ENCODE measurements around the gene DCST1. TPM values are rescaled to one million over a fixed set of nuclear protein-coding genes. Genes with fewer than 3 reads are reported as not detected.
A peak's percentile ranks its signal among the peaks of the same experiment; 100 is the strongest.

DCST1 gene
- total RNA-seq, 1 experiment from 2014 or later = 0.32 TPM

DNA sequence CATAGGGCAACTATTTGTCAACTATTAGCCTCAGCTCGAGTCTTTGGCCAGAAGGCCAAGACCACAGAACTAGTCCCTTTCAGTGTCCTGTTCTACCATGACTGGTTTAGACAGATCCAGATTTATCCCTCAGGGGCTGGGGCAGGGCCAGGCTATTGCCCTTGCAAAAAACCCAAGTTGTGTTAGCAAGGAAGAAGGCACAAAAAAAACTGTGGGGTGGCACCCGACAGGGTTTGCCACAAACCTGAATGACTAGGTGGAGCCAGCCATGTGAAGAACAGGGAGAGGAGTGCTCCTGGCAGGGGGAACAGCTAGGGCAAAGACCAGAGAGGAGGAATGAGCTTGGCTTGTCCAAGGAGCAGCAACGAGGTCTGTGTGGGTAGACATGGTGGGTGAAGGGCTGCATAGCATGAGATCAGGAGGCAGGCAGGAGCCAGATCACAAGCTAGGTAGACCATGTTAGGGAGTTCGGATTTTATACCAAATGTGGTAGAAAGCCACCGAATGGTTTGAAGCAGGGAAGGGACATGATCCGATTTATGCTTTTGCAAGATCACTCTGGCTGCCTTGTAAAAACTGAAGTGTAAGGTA, 4.3 kb downstream of the DCST1 start:
- Histone ChIP-seq H3K27ac (ENCODE audit: low read depth, low read length) (no peak overlapping the region), H3K4me1 (ENCODE audit: control insufficient read depth in 1 of 2, insufficient read depth in 2 of 2, low read length in 2 of 2) (peaks cover 0 to 11% of the 10 kb centered on the region in 2 experiments; a peak in 2 of 4 replicates), H2AFZ (ENCODE audit: low read depth, low read length, poor library complexity, severe bottlenecking) (no peak overlapping the region), H3K9ac (ENCODE audit: low read length) (no peak overlapping the region), H3K4me3 (replicated peaks in 1 of 2; ENCODE audit: low read depth in 1 of 2, low read length in 2 of 2) (no peak overlapping the region), H3K9me3 (ENCODE audit: control insufficient read depth in 1 of 2, insufficient read depth in 1 of 2, low read depth in 1 of 2, low read length in 2 of 2) (no peaks in the 10 kb centered on the region), H3K4me2 (ENCODE audit: low read length) (no peak overlapping the region), H3K36me3 (ENCODE audit: control insufficient read depth in 1 of 2, insufficient read depth in 2 of 2, low read length in 2 of 2) (no peaks in the 10 kb centered on the region), H4K20me1 (ENCODE audit: insufficient read depth) (no peaks in the 10 kb centered on the region), H3K79me2 (ENCODE audit: insufficient read depth, low read length) (no peaks in the 10 kb centered on the region), H3K27me3 (ENCODE audit: insufficient read depth, low read length) (no peaks in the 10 kb centered on the region), H3K9me2 (ENCODE audit: insufficient read depth) (no peaks in the 10 kb centered on the region)
- no peak for DNase-seq (ENCODE audit: low read depth, low spot score)
- POLR2A ChIA-PET = interaction anchor here (1.2 kb wide), 1 partner anchor 54 kb away, joined by 3 read pairs; the partner anchor contains the start of gene FLAD1
- intact Hi-C loops (cut with micrococcal nuclease) = no loop called here
- RAD21 ChIA-PET (ENCODE audit: low non-redundant PET in 1 of 2, low total read pairs in 2 of 2, uncharacterized antibody in 2 of 2, unreplicated experiment in 2 of 2) = no interaction called here
- TF ChIP-seq EGR1 (IDR thresholded peaks at IDR 0.05; ENCODE audit: low read depth) (no peak), SRF (IDR thresholded peaks at IDR 0.05; ENCODE audit: low read depth) (no peak), FOSL1 (IDR thresholded peaks at IDR 0.05; ENCODE audit: low read depth) (no peak)
- TF ChIP-seq, protein P1, sequence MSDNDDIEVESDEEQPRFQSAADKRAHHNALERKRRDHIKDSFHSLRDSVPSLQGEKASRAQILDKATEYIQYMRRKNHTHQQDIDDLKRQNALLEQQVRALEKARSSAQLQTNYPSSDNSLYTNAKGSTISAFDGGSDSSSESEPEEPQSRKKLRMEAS (IDR thresholded peaks at IDR 0.05) = no peak
- no peak for ATAC-seq
- BruUV-seq (replicated peaks) = no TSS peak
- CTCF ChIA-PET = interaction anchor here (1.1 to 1.7 kb wide), 3 partner anchors 11 to 21 kb away, joined by 3 to 6 read pairs (median 3); partner anchors contain the start of gene ADAM15

DNA sequence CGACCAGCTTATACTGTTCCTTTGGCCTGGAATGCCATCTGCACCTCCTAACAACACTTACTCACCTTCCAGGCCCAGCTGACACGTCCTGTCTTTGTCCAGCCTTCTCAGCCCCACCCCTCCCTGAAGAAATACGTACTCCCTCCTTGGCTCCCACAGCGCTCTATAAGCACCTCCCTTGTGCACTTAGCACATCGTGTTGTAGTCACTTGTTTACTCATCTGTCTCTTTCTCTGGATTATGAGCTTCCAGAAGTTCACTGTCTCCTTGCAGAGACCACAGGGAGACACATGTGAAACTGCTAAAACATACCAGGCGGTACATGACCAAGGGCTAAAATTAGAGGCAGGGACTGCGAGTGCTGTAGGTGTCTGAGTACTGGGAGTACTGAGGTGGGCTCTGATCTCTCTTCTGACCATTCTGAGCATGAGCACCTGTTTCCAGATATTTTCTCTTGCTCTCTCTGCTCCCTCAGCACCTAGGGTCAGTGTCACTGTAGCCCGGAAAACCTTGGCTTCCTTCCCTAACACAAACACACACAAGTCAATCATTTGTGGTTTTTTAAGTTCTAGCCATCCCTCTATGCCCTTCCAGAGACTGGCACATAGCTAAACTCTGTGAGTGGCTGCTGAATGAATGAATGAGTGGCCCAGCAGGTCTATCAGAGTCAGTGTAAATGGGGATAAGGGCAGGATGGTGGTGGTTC, 5.1 kb downstream of the DCST1 start:
- no TSS peak for BruUV-seq (replicated peaks)
- CTCF ChIA-PET = interaction anchor here (1.1 to 1.7 kb wide), 2 partner anchors 10 to 12 kb away, joined by 3 to 6 read pairs; partner anchors contain the start of gene ADAM15
- Histone ChIP-seq H3K4me3 (replicated peaks in 1 of 2; ENCODE audit: low read depth in 1 of 2, low read length in 2 of 2) (no peak overlapping the region), H3K9ac (ENCODE audit: low read length) (no peak overlapping the region), H3K36me3 (ENCODE audit: control insufficient read depth in 1 of 2, insufficient read depth in 2 of 2, low read length in 2 of 2) (no peaks in the 10 kb centered on the region), H3K27ac (ENCODE audit: low read depth, low read length) (no peak overlapping the region), H3K27me3 (ENCODE audit: insufficient read depth, low read length) (no peaks in the 10 kb centered on the region), H4K20me1 (ENCODE audit: insufficient read depth) (no peaks in the 10 kb centered on the region), H3K9me2 (ENCODE audit: insufficient read depth) (no peaks in the 10 kb centered on the region), H3K9me3 (ENCODE audit: control insufficient read depth in 1 of 2, insufficient read depth in 1 of 2, low read depth in 1 of 2, low read length in 2 of 2) (no peaks in the 10 kb centered on the region), H2AFZ (ENCODE audit: low read depth, low read length, poor library complexity, severe bottlenecking) (no peak overlapping the region), H3K4me1 (ENCODE audit: control insufficient read depth in 1 of 2, insufficient read depth in 2 of 2, low read length in 2 of 2) (peaks cover 0 to 11% of the 10 kb centered on the region in 2 experiments; a peak in 2 of 4 replicates), H3K79me2 (ENCODE audit: insufficient read depth, low read length) (no peaks in the 10 kb centered on the region), H3K4me2 (ENCODE audit: low read length) (no peak overlapping the region)
- DNase-seq (ENCODE audit: low read depth, low spot score) (no peak), ATAC-seq (0 out of 2 replicates have a peak, but pooled peaks have one; percentile 36)
- intact Hi-C loops (cut with micrococcal nuclease) = no loop called here
- RAD21 ChIA-PET (ENCODE audit: low non-redundant PET in 1 of 2, low total read pairs in 2 of 2, uncharacterized antibody in 2 of 2, unreplicated experiment in 2 of 2) = no interaction called here
- POLR2A ChIA-PET = interaction anchor here (1.2 kb wide), 1 partner anchor 55 kb away, joined by 3 read pairs; the partner anchor contains the start of gene FLAD1
- TF ChIP-seq SIN3A (IDR thresholded peaks at IDR 0.05; ENCODE audit: low read depth) (no peak), ELF1 (IDR thresholded peaks at IDR 0.05; ENCODE audit: borderline replicate concordance, low read depth) (no peak), ZNF274 (IDR thresholded peaks at IDR 0.05; ENCODE audit: low read depth, low read length) (no peak), CEBPB (IDR thresholded peaks at IDR 0.05; ENCODE audit: low read depth) (no peak), FOSL1 (IDR thresholded peaks at IDR 0.05; ENCODE audit: low read depth) (no peak), RAD21 (IDR thresholded peaks at IDR 0.05; ENCODE audit: low read depth) (no peak), ZFX (IDR thresholded peaks at IDR 0.05) (no peak)
- TF ChIP-seq, protein P2, sequence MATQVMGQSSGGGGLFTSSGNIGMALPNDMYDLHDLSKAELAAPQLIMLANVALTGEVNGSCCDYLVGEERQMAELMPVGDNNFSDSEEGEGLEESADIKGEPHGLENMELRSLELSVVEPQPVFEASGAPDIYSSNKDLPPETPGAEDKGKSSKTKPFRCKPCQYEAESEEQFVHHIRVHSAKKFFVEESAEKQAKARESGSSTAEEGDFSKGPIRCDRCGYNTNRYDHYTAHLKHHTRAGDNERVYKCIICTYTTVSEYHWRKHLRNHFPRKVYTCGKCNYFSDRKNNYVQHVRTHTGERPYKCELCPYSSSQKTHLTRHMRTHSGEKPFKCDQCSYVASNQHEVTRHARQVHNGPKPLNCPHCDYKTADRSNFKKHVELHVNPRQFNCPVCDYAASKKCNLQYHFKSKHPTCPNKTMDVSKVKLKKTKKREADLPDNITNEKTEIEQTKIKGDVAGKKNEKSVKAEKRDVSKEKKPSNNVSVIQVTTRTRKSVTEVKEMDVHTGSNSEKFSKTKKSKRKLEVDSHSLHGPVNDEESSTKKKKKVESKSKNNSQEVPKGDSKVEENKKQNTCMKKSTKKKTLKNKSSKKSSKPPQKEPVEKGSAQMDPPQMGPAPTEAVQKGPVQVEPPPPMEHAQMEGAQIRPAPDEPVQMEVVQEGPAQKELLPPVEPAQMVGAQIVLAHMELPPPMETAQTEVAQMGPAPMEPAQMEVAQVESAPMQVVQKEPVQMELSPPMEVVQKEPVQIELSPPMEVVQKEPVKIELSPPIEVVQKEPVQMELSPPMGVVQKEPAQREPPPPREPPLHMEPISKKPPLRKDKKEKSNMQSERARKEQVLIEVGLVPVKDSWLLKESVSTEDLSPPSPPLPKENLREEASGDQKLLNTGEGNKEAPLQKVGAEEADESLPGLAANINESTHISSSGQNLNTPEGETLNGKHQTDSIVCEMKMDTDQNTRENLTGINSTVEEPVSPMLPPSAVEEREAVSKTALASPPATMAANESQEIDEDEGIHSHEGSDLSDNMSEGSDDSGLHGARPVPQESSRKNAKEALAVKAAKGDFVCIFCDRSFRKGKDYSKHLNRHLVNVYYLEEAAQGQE (IDR thresholded peaks at IDR 0.05; ENCODE audit: low read depth) = no peak
- TF ChIP-seq, protein P3, sequence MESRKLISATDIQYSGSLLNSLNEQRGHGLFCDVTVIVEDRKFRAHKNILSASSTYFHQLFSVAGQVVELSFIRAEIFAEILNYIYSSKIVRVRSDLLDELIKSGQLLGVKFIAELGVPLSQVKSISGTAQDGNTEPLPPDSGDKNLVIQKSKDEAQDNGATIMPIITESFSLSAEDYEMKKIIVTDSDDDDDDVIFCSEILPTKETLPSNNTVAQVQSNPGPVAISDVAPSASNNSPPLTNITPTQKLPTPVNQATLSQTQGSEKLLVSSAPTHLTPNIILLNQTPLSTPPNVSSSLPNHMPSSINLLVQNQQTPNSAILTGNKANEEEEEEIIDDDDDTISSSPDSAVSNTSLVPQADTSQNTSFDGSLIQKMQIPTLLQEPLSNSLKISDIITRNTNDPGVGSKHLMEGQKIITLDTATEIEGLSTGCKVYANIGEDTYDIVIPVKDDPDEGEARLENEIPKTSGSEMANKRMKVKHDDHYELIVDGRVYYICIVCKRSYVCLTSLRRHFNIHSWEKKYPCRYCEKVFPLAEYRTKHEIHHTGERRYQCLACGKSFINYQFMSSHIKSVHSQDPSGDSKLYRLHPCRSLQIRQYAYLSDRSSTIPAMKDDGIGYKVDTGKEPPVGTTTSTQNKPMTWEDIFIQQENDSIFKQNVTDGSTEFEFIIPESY (IDR thresholded peaks at IDR 0.05; ENCODE audit: extremely low read depth, insufficient replicate concordance, low read length) = no peak
- TF ChIP-seq, protein P4, sequence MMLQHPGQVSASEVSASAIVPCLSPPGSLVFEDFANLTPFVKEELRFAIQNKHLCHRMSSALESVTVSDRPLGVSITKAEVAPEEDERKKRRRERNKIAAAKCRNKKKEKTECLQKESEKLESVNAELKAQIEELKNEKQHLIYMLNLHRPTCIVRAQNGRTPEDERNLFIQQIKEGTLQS (IDR thresholded peaks at IDR 0.05) = no peak
